Prostate gland (tissue), 2 donors: Measurements from ENCODE around the gene CLCNKB. TPM values are rescaled to one million over a fixed set of nuclear protein-coding genes. Genes with fewer than 3 reads are reported as not detected.

Experiments used
- DNase-seq: peaks from one replicate; pipeline ENCODE4 v3.0.0-alpha.2; 2019; ENCODE audit warnings: low spot score
- H3K27ac ChIP-seq, 2 donors: fragments of 200-600 bp; sonication (generic); 2 replicates each; pipeline ENCODE4 v1.5.1; 2017 to 2019
- H3K27me3 ChIP-seq: fragments of 200-600 bp; sonication (generic); replicated peaks from 2 replicates; pipeline ENCODE4 v1.5.1; 2019; ENCODE audit not compliant: insufficient read depth
- H3K36me3 ChIP-seq, 2 donors: fragments of 200-600 bp; sonication (generic); 1 replicate in 1 of 2; 2 replicates in 1 of 2; pipeline versions ENCODE4 v1.5.1 to v1.8.1; 2017 to 2019
- H3K4me1 ChIP-seq: fragments of 200-600 bp; sonication (generic); replicated peaks from 2 replicates; pipeline ENCODE4 v1.5.1; 2019
- H3K4me3 ChIP-seq, 2 donors: fragments of 200-600 bp; sonication (generic); 2 replicates each; pipeline ENCODE4 v1.5.1; 2017 to 2019
- H3K9me3 ChIP-seq: fragments of 200-600 bp; sonication (generic); 2 replicates; pipeline ENCODE4 v1.5.1; 2017
- POLR2A ChIP-seq: fragments of 450-650 bp; IDR thresholded peaks from one replicate; pipeline ENCODE4 v1.6.1; 2016; ENCODE audit warnings: antibody characterized with exemption, mild to moderate bottlenecking
- POLR2AphosphoS5 ChIP-seq: sonication (generic); formaldehyde crosslinking; IDR thresholded peaks from one replicate; pipeline ENCODE4 v1.6.1; 2017; ENCODE audit warnings: antibody characterized with exemption
- WGBS: methylation state at CpG from one replicate; pipeline ENCODE4 v1.1.5; 2018; 5-methylcytosine and 5-hydroxymethylcytosine counted together
- intact Hi-C: fragments of 100-400 bp; cut with DNase I; formaldehyde crosslinking; loops from one replicate; pipeline ENCODE4 v1.14.2; 2022
- total RNA-seq, 2 donors: library from RNA; depleted of rRNA; stranded (reverse); fragments of >200 nt; gene quantifications; one replicate each; pipeline ENCODE4 v1.1.0, GENCODE V29; 2016
- TF ChIP-seq, protein P1 (sequence below), 4 experiments: fragments of 200-600 bp in 2 of 4; fragments of 450-650 bp in 2 of 4; sonication (generic) in 2 of 4; IDR thresholded peaks; 1 replicate in 3 of 4; 2 replicates in 1 of 4; pipeline ENCODE4 v1.5.1; 2016 to 2019; ENCODE audit warnings: antibody characterized with exemption in 4 of 4, mild to moderate bottlenecking in 2 of 4, moderate library complexity in 2 of 4

CLCNKB gene
- total RNA-seq, 2 donors from 2014 or later, result 1.0 to 1.9 TPM

DNA sequence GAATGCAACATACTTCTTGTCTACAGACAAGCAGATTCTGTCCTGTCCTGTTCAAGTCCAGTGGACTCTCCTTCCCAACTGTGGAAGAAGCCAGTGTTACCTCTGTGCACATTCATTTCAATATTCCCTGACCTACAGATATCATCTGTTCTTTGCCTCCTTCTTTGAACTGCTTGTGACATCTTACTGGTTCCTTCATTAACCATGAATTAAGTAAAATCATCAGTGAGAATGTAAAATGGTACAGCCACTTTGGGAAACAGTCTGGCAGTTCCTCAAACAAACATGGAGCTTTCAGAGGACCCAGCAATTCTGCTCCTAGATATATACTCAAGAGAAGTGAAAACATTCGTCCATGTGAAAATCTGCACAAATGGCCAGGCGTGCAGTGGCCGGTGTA lies 32.7 kb upstream of the CLCNKB start:
- Histone ChIP-seq H3K36me3 (no peaks in the 10 kb centered on the region), H3K9me3 (no peaks in the 10 kb centered on the region), H3K4me1 (peaks cover 7% of the 10 kb centered on the region), H3K4me3 (no peak overlapping the region), H3K27me3 (no peaks in the 10 kb centered on the region), H3K27ac (no peak overlapping the region)
- no peak for DNase-seq
- 96% methylated on average over 3 of the region's 3 CpGs for WGBS
- intact Hi-C loops, result no loop called here
- TF ChIP-seq POLR2AphosphoS5 (no peak), POLR2A (no peak)
- TF ChIP-seq, protein P1, sequence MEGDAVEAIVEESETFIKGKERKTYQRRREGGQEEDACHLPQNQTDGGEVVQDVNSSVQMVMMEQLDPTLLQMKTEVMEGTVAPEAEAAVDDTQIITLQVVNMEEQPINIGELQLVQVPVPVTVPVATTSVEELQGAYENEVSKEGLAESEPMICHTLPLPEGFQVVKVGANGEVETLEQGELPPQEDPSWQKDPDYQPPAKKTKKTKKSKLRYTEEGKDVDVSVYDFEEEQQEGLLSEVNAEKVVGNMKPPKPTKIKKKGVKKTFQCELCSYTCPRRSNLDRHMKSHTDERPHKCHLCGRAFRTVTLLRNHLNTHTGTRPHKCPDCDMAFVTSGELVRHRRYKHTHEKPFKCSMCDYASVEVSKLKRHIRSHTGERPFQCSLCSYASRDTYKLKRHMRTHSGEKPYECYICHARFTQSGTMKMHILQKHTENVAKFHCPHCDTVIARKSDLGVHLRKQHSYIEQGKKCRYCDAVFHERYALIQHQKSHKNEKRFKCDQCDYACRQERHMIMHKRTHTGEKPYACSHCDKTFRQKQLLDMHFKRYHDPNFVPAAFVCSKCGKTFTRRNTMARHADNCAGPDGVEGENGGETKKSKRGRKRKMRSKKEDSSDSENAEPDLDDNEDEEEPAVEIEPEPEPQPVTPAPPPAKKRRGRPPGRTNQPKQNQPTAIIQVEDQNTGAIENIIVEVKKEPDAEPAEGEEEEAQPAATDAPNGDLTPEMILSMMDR (IDR thresholded peaks at IDR 0.05), result no peak

DNA sequence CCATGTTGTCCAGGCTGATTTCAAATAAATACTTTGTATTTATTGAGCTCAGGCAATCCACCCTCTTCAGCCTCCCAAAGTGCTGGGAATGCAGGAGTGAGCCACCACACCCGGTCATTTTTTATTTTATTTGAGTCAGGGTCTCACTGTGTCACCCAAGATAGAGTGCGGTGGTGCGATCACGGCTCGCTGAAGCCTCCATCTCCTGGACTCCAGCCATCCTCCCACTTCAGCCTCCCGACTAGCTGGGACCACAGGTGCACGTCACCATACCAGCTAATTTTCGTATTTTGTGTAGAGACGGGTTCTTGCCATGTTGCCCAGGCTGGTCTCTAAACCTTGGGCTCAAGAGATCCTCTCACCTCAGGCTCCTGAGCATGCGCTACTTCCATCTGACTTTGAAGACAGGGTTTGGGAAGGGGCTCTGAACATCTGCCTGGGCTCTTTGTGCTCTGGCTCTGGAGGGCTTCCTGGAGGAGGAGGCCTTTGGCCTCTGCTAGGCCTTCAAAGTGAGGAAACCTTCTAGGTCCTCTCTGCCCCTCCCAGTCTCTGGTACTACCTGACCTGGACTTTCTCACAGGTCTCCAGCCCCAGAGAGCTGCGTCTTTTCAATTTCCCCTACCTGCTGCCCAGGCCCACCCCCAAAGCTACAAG lies 31.5 kb upstream of the CLCNKB start:
- WGBS, result 97% methylated on average over 11 of the region's 11 CpGs
- H3K4me3 ChIP-seq, result no peak overlapping the region
- H3K9me3 ChIP-seq, result no peaks in the 10 kb centered on the region
- H3K4me1 ChIP-seq, result peaks cover 7% of the 10 kb centered on the region
- H3K36me3 ChIP-seq, result no peaks in the 10 kb centered on the region
- H3K27me3 ChIP-seq, result no peaks in the 10 kb centered on the region
- no peak for DNase-seq
- peak overlapping the region; percentile 78 to 84 for H3K27ac ChIP-seq
- intact Hi-C loops, result no loop called here
- TF ChIP-seq POLR2A, result no peak
- TF ChIP-seq POLR2AphosphoS5, result no peak
- TF ChIP-seq, protein P1 (IDR thresholded peaks at IDR 0.05), result no peak

DNA sequence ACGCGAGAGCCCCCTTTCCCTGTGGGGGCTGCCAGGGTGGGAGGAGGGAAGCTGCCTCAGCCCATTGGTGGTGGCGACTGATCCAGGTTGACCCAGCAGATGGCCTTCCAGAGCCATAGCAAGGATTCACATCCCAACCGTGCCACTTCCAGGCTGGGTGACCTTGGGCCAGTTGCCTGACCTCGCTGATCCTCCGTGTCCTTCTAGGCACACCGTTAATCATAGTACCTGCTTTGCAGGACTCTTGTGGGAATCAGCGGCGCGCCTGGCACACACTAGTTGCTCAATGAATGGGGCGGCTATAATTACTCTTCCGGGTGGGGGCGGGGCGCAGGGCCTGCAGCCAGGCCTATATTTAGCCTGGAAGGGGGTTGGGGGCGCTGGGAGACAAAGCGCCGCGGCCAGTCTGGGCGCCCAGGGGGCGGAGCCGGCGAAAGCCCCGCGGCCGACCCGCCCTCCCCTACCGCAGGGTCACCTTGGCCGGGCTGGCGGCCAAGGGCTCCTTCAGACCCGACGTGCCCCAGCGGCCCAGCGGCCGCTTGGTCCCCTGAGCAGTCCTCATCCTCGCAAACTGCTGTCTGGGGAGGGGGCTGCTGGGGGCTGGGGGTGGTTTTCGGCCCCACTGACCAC lies 30.9 kb upstream of the CLCNKB start:
- no peaks in the 10 kb centered on the region for H3K27me3 ChIP-seq
- H3K9me3 ChIP-seq, result no peaks in the 10 kb centered on the region
- TF ChIP-seq POLR2AphosphoS5 (no peak), POLR2A (no peak)
- TF ChIP-seq, protein P1 (IDR thresholded peaks at IDR 0.05), result no peak
- intact Hi-C loops, result no loop called here
- DNase-seq, result peak; percentile 54
- peak overlapping the region; percentile 78 to 84 for H3K27ac ChIP-seq
- H3K4me1 ChIP-seq, result peaks cover 7% of the 10 kb centered on the region
- H3K4me3 ChIP-seq, result peak overlapping the region; percentile 23 to 34
- WGBS, result 11% methylated on average over 18 of the region's 36 CpGs
- no peaks in the 10 kb centered on the region for H3K36me3 ChIP-seq

DNA sequence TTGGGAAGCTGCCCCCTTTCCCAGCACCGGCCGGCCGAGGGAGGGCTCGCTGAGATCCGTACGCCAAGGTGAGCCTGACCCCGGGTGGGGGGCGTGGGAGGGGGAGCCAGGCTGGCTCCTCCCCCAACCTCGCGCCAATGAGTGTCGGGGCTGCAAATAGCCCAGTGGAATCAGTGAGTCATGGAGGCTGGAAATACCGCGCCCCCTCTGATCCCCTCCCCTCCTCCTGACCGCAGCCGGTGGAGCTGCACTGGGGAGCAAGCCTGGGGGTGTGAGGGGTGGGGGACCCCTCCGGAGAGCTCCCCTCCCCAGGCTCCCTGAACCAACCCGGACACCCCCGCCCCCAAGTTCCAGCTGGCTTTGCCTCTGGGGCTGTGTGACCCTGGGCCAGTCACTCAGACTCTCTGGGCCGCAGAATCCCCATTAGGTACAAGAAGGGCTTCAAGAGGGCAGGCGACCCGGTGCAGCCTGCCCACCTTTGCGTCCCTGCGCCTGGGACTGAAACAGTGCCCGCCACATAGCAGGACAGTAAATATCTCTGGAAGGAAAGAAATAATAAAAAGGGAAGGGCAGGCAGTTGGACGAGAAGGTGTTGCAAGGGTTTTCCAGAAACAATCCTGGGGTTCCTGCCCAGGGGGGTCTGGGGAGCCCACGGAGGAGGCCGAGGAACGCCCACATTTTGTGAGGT lies 30.2 kb upstream of the CLCNKB start:
- peak overlapping the region; percentile 78 to 84 for H3K27ac ChIP-seq
- H3K9me3 ChIP-seq, result no peaks in the 10 kb centered on the region
- DNase-seq, result peak; percentile 59
- TF ChIP-seq, protein P1 (IDR thresholded peaks at IDR 0.05), result no peak
- TF ChIP-seq POLR2A (no peak), POLR2AphosphoS5 (peak; percentile 13)
- peak overlapping the region; percentile 23 to 34 for H3K4me3 ChIP-seq
- H3K4me1 ChIP-seq, result peaks cover 7% of the 10 kb centered on the region
- intact Hi-C loops, result no loop called here
- WGBS, result 8% methylated on average over 13 of the region's 28 CpGs
- no peaks in the 10 kb centered on the region for H3K36me3 ChIP-seq
- no peaks in the 10 kb centered on the region for H3K27me3 ChIP-seq
